GM21825 (cell line): ENCODE data around the gene NCOA6.
"Not testable (repeated sequence)": the region's sequence is repeated elsewhere in the genome, so short reads cannot be mapped to it uniquely, and the experiment has no call there.

Experiments
- ATAC-seq: cut with Tn5 transposase; IDR thresholded peaks from one replicate; pipeline ENCODE4 v1.9.1; 2021; ENCODE audit warnings: mild to moderate bottlenecking, moderate library complexity; ENCODE audit not compliant: unreplicated experiment

The NCOA6 gene

GRCh38 chr20:34831936-34832335 lies 6.5 kb upstream of the NCOA6 start:
- no peak for ATAC-seq

DNA sequence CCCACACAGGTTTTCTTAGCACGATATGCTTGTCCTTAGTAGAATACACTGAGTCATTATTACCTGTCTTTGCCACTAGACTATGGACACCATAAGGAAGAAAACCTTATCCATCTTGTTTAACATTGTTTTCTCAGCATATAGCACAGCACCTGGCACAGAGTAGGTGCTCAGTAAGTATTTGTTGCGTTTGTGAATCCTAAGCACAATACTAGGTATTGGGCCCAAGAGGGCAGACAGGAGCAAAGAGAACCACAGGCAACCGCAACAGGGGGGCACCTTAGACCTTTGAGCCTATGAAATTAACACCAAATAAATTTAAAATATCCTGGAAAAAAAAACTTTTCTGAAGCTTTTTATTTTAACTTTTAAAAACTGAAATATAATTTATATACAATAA lies 3.7 kb upstream of the NCOA6 start:
- ATAC-seq = no peak

DNA sequence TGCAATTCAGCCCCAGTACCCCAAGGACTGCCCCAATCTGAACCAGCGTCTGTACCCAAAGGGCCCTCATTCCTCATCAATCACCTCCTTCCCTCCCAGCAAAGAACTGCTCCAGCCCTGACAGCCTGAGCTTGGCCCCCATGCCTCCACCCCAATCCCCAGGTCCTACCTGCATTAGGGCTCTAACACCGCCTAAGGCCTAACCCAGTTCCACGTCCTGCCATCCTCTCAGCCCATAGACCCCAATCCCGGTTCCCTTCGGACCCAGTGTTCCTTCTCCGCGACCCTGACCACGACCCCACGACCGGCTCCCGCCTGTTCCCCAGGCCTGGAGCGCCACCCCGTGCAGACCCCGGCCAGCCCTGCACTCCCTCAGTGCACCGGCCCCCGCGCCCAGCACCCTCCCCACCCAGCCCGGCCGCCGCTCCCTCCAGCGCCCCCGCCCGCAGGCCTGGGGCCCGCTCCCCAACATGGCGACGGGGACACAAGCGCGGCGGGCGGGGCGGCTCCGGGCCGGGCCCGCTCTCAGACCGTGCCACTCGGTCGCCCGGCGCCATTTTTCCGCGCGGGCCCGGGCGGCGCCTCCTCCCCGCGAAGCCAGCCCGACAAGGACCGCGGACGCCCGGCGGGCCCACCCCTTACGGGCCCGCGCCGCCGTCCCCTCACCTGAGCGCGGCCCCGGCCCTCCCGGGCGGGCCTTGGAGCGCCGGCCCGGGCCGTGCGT lies 483 bp downstream of the NCOA6 start:
- ATAC-seq = peak; percentile 63

DNA sequence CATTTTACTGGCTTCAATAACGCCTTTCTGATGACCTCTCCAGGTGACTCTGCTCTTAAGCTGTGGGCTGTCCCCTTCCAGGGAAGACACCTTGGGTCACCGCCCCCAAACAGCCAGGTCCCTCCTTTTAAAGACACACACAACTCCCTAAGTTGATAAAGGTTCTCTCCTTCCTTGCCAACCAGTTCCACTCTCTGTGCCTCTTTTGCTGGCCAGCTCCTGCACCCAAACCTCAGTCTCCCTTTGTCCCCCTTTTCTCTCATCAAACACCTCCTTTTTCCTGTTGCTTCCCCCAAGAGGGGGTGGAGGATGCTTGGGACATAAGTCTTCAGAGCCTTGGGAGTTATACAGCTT lies 1.0 kb downstream of the NCOA6 start:
- ATAC-seq = peak; percentile 62

- ATAC-seq = no peak
Observed at GRCh38 chr20:34824026-34824425, 1.4 kb downstream of the NCOA6 start.

GRCh38 chr20:34820805-34821578 lies 4.5 kb downstream of the NCOA6 start:
- ATAC-seq = no peak

GRCh38 chr20:34817801-34818200 lies 7.7 kb downstream of the NCOA6 start:
- ATAC-seq = no peak

GRCh38 chr20:34817072-34817471 lies 8.4 kb downstream of the NCOA6 start:
- no peak for ATAC-seq

DNA sequence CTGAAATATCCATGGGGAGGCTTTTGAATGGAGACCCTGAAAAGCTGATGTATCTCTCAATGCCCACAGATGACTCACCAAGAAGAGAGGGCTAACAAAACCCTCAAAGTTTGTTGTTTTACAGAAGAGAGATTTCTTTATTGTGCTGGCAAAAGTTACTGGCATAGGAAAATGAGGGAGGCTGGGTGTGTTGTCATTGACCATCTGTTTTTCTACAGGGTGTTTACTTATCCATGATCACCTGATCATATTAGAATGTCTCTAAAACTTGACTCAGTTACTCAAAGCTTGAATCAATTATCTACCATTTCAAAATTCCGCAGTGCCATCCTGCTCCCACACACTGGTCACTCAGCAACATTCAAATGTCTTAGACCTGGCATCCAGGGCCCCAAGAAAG lies 9.8 kb downstream of the NCOA6 start:
- ATAC-seq = no peak

- no peak for ATAC-seq
Observed at GRCh38 chr20:34808583-34808982, 16.9 kb downstream of the NCOA6 start.

DNA sequence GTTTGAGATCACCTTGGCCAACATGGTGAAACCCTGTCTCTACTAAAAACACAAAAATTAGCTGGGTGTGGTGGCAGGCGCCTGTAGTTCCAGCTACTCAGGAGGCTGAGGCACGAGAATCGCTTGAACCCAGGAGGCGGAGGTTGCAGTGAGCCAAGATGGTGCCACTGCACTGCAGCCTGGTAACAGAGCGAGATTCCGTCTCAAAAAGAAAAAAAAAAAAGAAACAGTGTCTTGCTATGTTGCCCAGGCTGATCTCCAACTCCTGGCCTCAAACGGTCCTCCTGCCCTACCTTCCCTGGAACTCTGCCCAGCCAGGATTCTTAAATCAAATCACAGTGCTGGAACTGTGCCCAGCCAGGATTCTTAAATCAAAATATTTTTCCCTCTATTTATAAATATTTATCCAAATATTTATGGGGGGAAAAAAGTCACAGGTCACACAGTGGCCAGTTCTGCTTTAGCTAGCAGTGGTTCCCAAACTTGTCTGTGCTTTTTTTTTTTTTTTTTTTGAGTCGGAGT lies 17.4 kb downstream of the NCOA6 start:
- ATAC-seq = not testable (repeated sequence)

- no peak for ATAC-seq
Observed at GRCh38 chr20:34806255-34806654, 19.2 kb downstream of the NCOA6 start.

DNA sequence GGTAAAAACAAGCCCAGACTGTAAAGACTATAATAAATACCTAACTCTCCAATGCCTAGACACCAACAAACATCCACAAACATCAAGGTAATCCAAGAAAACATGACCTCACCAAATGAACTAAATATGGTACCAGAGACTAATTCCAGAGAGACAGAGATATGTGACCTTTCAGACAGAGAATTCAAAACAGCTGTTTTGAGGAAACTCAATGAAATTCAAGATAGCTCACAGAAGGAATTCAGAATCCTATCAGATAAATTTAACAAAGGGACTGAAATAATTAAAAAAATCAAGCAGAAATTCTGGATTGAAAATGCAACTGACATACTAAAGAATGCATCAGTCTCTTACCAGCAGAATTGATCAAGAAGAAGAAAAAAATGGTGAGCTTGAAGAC lies 26.6 kb downstream of the NCOA6 start:
- ATAC-seq = no peak

DNA sequence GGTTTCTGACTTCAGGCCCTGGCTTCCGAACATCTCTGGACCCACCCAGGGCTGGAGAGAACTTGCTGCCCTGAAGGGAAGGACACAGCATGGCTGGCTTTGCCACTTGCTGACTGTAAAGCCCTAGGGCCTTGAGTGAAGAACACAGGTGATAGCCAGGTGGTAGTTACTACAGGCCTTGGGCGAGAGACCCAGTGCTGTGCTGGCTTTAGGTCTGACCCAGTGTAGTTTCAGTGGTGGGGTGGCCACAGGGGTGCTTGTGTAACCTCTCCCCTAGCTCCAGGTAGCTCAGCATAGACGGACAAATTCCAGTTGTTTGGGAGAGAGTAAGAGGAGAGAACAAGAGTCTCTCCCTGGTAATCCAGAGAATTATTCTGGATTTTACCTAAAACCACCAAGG lies 27.1 kb downstream of the NCOA6 start:
- no peak for ATAC-seq

- no peak for ATAC-seq
Observed at GRCh38 chr20:34797012-34797995, 28.1 kb downstream of the NCOA6 start.

DNA sequence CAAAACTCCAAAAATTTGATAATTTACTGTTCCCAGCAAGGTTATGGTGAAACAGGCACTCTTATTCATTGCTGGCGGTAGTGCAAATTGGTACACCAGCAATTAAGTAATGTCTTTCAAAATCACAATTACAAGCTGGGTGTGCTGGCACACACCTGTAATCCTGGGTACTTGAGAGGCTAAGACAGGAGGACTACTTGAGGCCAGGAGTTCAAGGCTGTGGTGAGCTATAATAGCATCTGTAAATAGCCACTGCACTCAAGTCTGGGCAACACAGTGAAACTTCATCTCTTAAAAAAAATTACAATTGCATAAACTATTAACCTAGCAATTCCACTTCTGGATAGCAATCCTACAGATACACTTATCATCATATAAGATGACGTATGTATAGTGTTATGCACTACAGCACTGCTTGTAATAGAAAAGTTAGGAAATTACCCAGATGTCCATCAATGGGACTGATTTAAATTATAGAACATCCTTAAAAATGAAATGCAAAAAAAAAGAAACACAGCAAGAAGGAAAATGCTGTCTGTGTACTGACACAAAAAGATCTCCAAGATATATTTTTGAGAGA lies 31.4 kb downstream of the NCOA6 start:
- ATAC-seq = no peak

DNA sequence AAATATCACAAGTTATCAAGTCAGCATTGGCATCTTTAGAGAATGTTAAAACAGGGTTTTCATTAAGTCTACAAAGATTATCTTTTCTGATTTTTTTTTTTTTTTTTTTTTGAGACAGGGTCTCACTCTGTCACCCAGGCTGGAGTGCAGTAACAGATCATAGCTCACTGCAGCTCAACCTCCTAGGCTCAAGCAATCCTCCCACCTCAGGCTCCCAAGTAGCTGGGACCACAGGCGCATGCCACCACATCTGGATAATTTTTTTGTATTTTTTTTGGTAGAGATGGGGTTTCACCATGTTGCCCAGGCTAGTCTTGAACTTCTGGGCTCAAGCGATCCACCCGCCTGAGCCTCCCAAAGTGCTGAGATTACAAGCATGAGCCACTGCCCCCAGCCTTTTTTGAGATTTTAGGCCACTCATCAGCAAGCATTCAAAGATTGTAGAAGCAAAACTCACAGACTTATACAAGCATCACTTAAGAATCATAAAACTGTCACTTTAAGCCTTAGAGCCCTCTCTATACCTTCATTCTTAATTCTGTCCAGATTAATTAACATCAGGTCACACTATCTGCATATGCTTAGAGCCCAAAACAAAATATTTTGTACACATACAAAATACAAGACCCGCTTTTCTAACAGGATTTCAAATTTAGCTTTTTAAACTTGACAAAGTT lies 32.6 kb downstream of the NCOA6 start:
- no peak for ATAC-seq

GRCh38 chr20:34791289-34792020 lies 34.0 kb downstream of the NCOA6 start:
- ATAC-seq = no peak

GRCh38 chr20:34781220-34781619 lies 44.2 kb downstream of the NCOA6 start:
- ATAC-seq = no peak

DNA sequence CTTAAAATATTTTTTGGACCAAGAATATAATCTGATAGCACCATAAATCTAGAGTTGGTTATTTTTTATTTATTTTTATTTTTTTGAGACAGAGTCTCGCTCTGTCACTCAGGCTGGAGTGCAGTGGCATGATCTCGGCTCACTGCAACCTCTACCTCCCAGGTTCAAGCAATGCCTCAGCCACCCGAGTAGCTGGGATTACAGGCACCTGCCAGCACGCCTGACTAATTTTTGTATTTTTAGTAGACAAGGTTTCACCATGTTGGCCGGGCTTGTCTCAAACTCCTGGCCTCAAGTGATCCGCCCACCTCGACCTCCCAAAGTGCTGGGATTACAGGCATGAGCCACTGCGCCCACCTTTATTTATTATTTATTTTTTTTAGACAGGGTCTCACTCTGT lies 45.2 kb downstream of the NCOA6 start:
- not testable (repeated sequence) for ATAC-seq
